ENCODE results near the gene DCLK2.

DNA sequence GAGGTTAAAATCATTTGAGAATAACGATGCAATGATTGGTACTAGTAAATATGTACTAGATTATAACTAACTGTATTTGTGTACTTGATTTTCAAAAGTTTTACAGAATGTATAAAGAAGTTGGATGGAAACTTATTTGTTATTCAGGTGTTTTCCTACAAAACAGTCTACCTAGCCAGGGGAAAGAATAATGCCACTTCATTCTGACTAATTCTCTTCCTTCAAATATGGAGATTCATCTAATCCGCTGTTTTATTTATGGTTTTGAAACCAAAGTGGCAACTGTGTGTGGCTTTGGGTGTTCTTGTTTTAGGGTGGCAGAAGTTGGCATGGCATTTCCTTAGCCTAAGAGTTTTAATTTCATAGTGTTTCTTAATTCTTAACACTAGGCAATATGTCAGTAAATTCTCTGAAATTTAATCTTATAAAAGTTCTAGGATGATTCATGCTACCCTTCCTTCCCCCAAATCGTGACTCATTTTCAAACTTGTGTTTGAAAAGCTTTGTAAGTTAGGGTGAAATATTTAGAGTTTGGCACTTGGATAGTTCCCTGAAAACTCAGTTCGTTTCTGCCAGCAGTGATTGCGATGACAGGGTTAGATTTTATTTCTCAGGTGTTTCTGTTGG lies 62.6 kb downstream of the DCLK2 start:
- no peak for TF ChIP-seq STAT5B (CRISPR knock-in tag; IDR thresholded peaks at IDR 0.05)
- TF ChIP-seq, protein P1, sequence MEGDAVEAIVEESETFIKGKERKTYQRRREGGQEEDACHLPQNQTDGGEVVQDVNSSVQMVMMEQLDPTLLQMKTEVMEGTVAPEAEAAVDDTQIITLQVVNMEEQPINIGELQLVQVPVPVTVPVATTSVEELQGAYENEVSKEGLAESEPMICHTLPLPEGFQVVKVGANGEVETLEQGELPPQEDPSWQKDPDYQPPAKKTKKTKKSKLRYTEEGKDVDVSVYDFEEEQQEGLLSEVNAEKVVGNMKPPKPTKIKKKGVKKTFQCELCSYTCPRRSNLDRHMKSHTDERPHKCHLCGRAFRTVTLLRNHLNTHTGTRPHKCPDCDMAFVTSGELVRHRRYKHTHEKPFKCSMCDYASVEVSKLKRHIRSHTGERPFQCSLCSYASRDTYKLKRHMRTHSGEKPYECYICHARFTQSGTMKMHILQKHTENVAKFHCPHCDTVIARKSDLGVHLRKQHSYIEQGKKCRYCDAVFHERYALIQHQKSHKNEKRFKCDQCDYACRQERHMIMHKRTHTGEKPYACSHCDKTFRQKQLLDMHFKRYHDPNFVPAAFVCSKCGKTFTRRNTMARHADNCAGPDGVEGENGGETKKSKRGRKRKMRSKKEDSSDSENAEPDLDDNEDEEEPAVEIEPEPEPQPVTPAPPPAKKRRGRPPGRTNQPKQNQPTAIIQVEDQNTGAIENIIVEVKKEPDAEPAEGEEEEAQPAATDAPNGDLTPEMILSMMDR (CRISPR knock-in tag; IDR thresholded peaks at IDR 0.05) = no peak
- TF ChIP-seq SRF (IDR thresholded peaks at IDR 0.05; ENCODE audit: low read depth, low read length) = no peak
- no peak for TF ChIP-seq FOXM1 (CRISPR knock-in tag; IDR thresholded peaks at IDR 0.05)
- no peak for TF ChIP-seq ZNF274 (CRISPR knock-in tag; IDR thresholded peaks at IDR 0.05)
- TF ChIP-seq, protein P2, sequence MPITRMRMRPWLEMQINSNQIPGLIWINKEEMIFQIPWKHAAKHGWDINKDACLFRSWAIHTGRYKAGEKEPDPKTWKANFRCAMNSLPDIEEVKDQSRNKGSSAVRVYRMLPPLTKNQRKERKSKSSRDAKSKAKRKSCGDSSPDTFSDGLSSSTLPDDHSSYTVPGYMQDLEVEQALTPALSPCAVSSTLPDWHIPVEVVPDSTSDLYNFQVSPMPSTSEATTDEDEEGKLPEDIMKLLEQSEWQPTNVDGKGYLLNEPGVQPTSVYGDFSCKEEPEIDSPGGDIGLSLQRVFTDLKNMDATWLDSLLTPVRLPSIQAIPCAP (CRISPR knock-in tag; IDR thresholded peaks at IDR 0.05; ENCODE audit: low read depth) = no peak
- no peak for TF ChIP-seq ZSCAN20 (CRISPR knock-in tag; IDR thresholded peaks at IDR 0.05; ENCODE audit: borderline replicate concordance)
